GM19351 (cell line): ENCODE measurements around the gene CLEC16A.

Source experiments
- ATAC-seq: cut with Tn5 transposase; IDR thresholded peaks from one replicate; pipeline ENCODE4 v1.9.1; 2021; ENCODE audit warnings: mild to moderate bottlenecking, moderate library complexity; ENCODE audit not compliant: unreplicated experiment

The CLEC16A gene

GRCh38 chr16:11225677-11226549 is 281.5 kb downstream of the CLEC16A start:
- ATAC-seq, result no peak

- ATAC-seq, result no peak
These were observed 285.1 kb downstream of the CLEC16A start for GRCh38 chr16:11229432-11229831.

GRCh38 chr16:11229906-11230305 is 285.5 kb downstream of the CLEC16A start:
- ATAC-seq, result no peak

- no peak for ATAC-seq
These were observed 287.1 kb downstream of the CLEC16A start for GRCh38 chr16:11231367-11231970.
